ENCODE data around the gene UTY.

The UTY gene

GRCh38 chrY:13423281-13423732 lies 56.5 kb downstream of the UTY start:
- H3K4me3 ChIP-seq (ENCODE audit: low read depth, low read length) = no peak overlapping the region
- DNase-seq (ENCODE audit: low read depth) = no peak

- no peak overlapping the region for H3K4me3 ChIP-seq (ENCODE audit: low read depth, low read length)
- DNase-seq (ENCODE audit: low read depth) = no peak
Observed at GRCh38 chrY:13416869-13417661, 62.8 kb downstream of the UTY start.

- no peak overlapping the region for H3K4me3 ChIP-seq (ENCODE audit: low read depth, low read length)
Observed at GRCh38 chrY:13415556-13415955, 64.3 kb downstream of the UTY start.

GRCh38 chrY:13398876-13399275 lies 81.0 kb downstream of the UTY start:
- DNase-seq (ENCODE audit: low read depth) = no peak
- H3K4me3 ChIP-seq (ENCODE audit: low read depth, low read length) = no peak overlapping the region

More at GRCh38 chrY:13415556-13415955, 64.3 kb downstream of the UTY start:
- DNase-seq (ENCODE audit: low read depth) = no peak

- no peak overlapping the region for H3K4me3 ChIP-seq (ENCODE audit: low read depth, low read length)
- DNase-seq (ENCODE audit: low read depth) = no peak
Observed at GRCh38 chrY:13381110-13381683, 98.6 kb downstream of the UTY start.

GRCh38 chrY:13370868-13371800 lies 108.7 kb downstream of the UTY start:
- no peak overlapping the region for H3K4me3 ChIP-seq (ENCODE audit: low read depth, low read length)
- DNase-seq (ENCODE audit: low read depth) = no peak

- DNase-seq (ENCODE audit: low read depth) = no peak
- H3K4me3 ChIP-seq (ENCODE audit: low read depth, low read length) = no peak overlapping the region
Observed at GRCh38 chrY:13370245-13370644, 109.6 kb downstream of the UTY start.

- H3K4me3 ChIP-seq (ENCODE audit: low read depth, low read length) = no peak overlapping the region
- no peak for DNase-seq (ENCODE audit: low read depth)
Observed at GRCh38 chrY:13368513-13368845, 111.4 kb downstream of the UTY start.

GRCh38 chrY:13363641-13364040 lies 116.2 kb downstream of the UTY start:
- DNase-seq (ENCODE audit: low read depth) = peak; percentile 11
- H3K4me3 ChIP-seq (ENCODE audit: low read depth, low read length) = no peak overlapping the region

- no peak for DNase-seq (ENCODE audit: low read depth)
- H3K4me3 ChIP-seq (ENCODE audit: low read depth, low read length) = no peak overlapping the region
Observed at GRCh38 chrY:13362662-13363061, 117.2 kb downstream of the UTY start.

GRCh38 chrY:13361656-13362636 lies 117.9 kb downstream of the UTY start:
- no peak overlapping the region for H3K4me3 ChIP-seq (ENCODE audit: low read depth, low read length)
- peak; percentile 21 for DNase-seq (ENCODE audit: low read depth)

- no peak for DNase-seq (ENCODE audit: low read depth)
- H3K4me3 ChIP-seq (ENCODE audit: low read depth, low read length) = no peak overlapping the region
Observed at GRCh38 chrY:13351443-13351842, 128.4 kb downstream of the UTY start.

- H3K4me3 ChIP-seq (ENCODE audit: low read depth, low read length) = no peak overlapping the region
- no peak for DNase-seq (ENCODE audit: low read depth)
Observed at GRCh38 chrY:13347106-13347505, 132.7 kb downstream of the UTY start.

GRCh38 chrY:13345549-13345948 lies 134.3 kb downstream of the UTY start:
- no peak for DNase-seq (ENCODE audit: low read depth)
- no peak overlapping the region for H3K4me3 ChIP-seq (ENCODE audit: low read depth, low read length)

- no peak for DNase-seq (ENCODE audit: low read depth)
Observed at GRCh38 chrY:13343307-13343946, 136.4 kb downstream of the UTY start.

GRCh38 chrY:13339939-13340338 lies 139.9 kb downstream of the UTY start:
- DNase-seq (ENCODE audit: low read depth) = no peak
- no peak overlapping the region for H3K4me3 ChIP-seq (ENCODE audit: low read depth, low read length)

More at GRCh38 chrY:13343307-13343946, 136.4 kb downstream of the UTY start:
- H3K4me3 ChIP-seq (ENCODE audit: low read depth, low read length) = no peak overlapping the region

- no peak for DNase-seq (ENCODE audit: low read depth)
- H3K4me3 ChIP-seq (ENCODE audit: low read depth, low read length) = no peak overlapping the region
Observed at GRCh38 chrY:13339381-13339780, 140.5 kb downstream of the UTY start.

- no peak overlapping the region for H3K4me3 ChIP-seq (ENCODE audit: low read depth, low read length)
- DNase-seq (ENCODE audit: low read depth) = no peak
Observed at GRCh38 chrY:13338711-13339110, 141.1 kb downstream of the UTY start.

GRCh38 chrY:13337934-13338333 lies 141.9 kb downstream of the UTY start:
- no peak for DNase-seq (ENCODE audit: low read depth)
- H3K4me3 ChIP-seq (ENCODE audit: low read depth, low read length) = no peak overlapping the region

Measured in skeletal muscle cell (primary cell).